NCI-H526 (cell line): ENCODE results near the gene GORASP2.
"Not testable (repeated sequence)": the region's sequence is repeated elsewhere in the genome, so short reads cannot be mapped to it uniquely, and the experiment has no call there.

ENCODE experiments used
- DNase-seq, 2 experiments: peaks; one replicate each; lab custom pipeline; 2025; lab: John Stamatoyannopoulos, UW

The GORASP2 gene

DNA sequence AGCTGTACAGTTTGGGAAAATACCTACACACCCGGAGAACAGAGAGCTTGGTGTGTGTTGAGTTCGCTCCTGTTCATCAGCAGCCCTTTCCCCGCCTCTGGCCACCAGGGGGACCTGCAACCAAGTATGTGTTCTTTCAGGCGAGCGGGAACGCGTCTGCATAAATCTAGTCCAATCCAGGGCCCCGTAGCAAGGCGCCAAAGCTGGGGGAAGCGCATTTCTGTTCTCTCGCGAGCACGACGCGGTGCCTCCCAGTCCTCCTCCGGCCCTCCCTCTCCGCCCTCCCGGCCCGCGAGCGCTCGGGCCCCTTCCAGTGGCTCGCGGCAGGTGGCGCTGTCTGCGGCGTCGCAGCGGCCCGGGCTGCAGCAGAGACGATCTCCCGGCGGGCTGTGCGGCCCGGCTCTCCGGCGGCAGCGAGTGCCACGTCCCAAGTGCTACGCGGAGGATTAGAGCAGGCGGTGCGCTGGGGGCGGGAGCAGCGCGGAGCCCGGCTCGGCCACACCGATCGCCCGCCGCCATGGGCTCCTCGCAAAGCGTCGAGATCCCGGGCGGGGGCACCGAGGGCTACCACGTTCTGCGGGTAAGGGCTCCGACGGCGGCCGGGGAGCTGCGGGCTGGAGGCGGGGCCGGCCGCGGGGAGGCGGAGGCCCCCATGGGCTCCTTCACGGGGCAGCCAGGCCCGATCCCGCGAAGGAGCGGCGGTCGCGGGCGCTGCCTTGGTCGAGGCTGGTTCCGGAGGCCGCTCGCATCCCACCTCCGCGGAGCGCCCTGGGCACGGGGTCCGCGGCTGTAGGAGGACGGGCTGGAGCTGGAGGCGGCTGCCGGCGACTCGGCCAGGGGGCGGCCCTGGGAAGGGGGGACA, at the start of gene GORASP2:
TSS of gene GORASP2 (plus strand) at position 430 of the 862 bp plus-strand sequence. CDS start at position 518, 88 bp downstream.
- DNase-seq = peak; percentile 99

DNA sequence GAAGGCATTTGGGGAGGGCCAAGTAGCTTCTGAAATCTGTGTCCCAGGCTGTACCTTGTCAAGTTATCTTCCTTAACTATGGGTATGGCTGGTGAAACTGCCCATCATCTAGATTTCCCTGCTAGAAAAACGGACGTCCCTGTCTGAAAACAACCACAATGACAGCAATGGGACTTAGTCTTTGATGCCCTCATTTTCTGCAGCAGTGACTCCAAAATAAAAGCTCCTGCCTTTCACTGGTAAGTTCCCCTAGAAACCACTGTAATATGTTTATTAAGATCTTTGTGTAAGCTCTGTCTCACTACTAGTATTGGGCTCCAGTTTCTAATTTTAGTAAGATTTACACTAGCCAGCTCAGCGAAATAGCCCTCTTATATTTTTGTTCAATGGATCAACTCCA, 47.2 kb upstream of the GORASP2 start:
- no peak for DNase-seq

DNA sequence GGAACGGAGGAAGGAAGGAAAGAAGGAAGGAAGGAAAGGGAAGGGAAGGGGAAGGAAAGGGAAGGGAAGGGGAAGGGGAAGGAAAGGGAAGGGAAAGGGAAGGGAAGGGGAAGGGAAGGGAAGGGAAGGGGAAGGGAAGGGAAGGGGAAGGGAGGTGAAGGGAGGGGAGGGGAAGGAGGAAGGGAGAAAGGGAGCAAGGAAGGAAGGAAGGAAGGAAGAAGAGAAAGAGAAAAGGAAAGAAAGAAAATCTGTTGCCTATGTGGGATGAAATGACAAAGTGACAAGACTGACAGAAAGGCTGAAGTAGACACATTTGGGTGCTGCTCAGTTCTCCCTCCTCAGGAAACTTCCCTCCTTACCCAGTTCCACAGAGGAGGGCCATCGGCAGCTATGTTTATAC, 46.3 kb upstream of the GORASP2 start:
- DNase-seq = no peak

DNA sequence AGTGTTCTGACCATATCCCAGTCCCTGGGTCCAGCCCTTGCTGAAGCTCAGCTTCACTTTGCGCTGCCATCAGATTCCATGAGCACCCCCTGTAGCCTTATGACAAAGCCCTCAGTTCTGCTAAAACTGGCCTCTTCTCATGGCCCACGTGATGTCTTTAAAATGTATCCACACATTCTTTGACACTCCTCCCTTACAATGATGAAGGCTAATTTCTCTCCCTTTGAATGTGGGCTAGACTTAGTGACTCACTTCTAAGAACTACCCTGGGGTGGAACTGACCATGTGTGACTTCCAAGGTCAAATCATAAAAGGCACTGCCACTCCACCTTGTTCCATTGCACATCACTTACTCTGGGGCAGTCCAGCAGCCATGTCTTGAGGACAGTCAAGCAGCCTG, 45.4 kb upstream of the GORASP2 start:
- DNase-seq = no peak

DNA sequence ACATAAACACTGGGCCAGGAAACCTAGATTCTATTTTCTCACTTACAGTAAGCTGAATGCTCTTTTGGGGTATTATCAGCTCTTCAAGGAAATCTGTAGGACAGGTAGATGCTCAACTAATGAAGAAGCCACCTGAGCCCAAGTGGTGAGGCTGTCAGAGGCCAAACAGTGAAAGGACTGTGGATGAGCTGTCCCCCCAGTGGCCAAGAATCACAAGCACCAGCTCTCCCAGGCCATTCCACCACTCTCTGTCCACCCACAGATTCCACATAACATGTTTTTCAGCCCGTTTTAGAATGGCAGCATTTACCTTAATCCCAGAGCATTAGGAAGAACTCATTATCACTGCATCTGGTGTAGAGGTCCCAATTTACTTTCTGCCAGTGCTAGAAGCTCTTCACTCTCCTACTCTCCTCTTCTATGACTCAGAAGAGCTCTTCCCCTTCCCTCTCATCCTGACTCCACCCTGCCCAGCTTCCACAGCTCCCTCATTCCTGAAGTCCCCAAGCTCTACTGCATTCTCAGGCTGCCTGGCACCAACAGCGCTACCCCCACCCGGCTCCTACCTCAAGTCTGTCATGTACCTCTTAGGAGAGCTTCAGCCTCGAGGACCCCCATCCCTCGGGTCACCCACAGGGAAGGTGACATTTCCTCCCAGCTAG, 43.8 kb upstream of the GORASP2 start:
- no peak for DNase-seq

DNA sequence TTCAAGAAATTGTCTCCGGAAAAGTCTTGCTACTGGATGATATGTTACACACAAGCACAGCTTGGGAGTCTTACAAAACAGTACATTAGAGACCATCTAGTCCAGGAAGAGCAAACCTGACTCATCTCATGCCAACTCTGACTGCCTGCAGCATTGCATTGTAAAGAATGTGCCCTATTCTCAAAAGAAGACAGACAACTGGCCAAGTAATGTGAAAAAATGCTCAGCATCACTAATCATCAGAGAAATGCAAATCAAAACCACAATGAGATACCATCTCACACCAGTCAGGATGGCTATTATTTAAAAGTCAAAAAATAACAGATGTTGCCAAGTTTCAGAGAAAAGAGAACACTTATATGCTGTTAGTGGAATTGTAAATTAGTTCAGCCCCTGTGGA, 42.7 kb upstream of the GORASP2 start:
- no peak for DNase-seq

DNA sequence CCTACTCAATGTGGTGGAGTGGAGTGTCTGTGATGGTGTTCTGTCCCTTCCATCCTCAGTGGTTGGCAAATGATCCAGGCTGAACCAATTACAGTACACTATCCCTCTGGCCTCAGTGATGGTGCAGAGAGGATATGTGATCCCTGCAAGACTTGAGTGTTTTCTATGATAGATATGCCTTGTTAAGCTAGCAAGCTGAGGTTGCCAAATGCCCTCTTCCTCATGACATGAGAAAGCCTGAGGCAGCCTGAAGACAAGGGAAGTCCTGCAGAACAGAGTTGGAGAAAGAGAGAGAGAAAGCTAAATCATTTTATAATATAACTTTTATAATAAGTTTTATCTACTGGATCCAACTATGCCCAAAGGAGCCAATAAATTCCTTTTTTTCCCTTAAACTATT, 41.6 kb upstream of the GORASP2 start:
- no peak for DNase-seq

DNA sequence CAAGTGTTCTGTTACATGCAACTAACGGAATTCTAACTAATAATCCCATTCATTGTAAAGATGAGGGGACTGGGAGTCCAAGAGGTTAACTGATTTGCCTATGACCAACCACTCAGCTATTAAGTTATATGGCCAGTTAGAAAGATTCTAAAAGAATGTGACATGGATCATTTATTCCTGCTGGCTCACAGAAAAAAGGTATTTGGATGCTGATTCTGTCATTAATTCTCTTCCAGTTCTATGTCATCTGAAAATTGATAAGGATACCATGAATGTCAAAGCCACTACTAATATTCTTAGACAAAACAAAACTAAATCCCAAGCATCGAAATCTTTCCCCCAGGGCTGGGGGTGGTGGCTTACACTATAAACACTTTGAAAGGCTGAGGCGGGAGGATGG, 41.2 kb upstream of the GORASP2 start:
- no peak for DNase-seq

DNA sequence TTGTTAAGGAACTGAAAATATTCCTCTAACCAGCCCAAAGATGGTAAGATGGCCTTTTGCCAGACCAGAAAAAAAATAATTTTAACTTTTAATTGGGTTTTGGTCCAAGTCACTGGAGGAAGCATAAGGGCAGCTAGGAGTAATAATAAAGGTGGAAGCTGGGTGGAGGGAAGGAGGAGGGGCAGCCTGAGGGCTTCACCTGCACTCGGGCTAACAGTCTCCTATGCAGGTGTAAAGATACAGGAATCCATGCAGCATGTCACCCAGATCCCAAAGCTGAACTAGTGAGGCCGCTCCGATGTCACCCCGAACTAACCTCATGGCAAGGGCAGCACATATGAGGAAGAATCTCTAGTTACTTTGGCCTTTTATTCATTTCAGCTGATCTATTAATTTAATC, 37.2 kb upstream of the GORASP2 start:
- DNase-seq = no peak

DNA sequence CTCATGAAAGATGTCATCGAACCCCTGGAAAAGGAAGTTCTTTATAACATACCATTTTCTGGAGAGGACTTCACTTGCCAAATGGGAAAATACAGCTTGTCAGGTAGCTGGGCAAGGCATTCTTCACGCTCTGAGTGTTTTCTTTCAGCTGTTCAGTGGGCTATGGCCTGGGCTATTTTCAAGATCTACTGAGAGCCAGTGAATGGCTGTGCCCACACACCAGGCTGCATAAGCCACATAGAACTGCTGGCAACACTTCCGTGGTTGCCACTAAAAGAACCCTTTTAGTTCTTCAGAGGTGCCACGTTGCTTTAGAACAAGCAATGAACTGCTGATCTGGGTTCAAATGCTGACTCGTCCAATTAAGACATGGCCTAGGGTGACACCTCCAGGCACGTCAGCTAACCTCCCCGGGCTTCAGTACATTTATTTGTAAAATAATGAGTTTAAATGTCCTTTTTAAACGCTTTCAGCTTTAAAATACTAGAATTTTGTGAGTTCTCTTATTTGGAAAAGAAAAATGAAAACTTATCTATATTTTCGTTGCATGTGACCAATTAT, 36.6 kb upstream of the GORASP2 start:
- DNase-seq = no peak

DNA sequence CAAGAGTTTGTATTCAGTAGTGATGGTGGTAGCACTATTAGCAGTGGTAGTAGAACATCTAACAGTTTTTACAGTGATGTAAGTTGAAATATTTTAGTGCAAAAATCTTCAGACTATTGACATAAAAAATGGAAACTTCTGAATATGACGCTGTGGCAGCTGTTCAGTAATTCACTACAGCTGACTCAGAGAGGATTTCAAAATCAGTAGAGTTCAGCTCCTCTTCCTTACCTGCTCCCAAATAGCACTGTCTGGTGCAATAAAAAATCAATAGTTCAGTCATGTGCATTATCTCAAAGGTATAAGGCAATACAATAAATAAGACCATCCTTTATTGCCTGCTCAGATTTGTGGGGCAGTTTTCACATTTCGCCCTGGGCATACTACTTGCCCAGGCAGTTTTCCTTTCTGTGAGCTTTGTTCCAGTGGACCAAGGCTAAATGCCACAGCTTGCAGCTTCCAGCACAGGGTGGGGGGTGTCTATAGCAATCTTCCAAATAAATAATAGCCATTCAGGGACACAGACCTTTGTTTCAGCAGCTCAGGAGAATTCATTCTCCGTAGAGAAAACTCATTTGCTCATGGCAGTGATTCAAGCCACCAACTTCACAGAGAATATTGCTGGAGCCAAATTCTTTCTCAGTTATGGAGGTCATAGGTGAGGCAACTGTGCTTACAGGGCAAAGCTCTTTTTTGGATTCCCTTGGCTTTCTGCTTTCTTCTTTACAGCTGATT, 33.9 kb upstream of the GORASP2 start:
- no peak for DNase-seq

DNA sequence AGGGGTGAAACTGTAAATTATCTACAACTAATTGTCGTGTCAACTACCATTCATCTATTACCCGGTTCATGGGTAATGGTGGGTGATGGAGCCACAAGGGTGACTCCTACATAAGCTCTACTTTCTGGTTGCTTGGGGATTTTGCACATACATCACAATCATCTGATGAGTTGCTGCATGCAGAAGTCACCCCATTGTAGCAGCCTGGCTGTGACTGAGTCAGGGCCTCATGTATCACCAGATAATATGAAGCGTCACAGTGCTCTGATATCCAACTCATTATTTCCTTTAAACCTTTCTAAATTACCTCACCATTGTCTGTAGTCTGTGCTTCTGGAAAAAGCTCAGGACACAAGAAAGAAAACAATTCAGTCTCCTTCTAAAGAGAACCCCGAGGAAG, 32.4 kb upstream of the GORASP2 start:
- no peak for DNase-seq

DNA sequence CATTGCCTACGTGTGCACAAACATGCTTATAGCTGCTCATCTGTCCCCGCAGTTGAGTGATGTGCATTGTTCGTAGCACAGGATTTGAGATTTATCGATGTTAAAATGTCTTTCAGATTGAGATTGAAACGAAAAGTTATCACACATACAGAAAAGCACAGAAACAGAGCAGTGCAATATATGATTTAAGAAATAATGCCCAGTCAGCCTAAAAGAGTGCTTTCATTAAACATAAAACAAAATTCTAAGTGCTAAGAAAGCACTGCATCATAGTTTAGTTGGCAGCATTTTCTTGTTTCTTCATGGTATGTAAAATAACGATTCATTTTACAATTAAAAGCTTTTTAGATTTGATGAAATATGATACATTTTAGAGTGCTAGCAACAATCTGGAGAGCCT, 31.9 kb upstream of the GORASP2 start:
- no peak for DNase-seq

DNA sequence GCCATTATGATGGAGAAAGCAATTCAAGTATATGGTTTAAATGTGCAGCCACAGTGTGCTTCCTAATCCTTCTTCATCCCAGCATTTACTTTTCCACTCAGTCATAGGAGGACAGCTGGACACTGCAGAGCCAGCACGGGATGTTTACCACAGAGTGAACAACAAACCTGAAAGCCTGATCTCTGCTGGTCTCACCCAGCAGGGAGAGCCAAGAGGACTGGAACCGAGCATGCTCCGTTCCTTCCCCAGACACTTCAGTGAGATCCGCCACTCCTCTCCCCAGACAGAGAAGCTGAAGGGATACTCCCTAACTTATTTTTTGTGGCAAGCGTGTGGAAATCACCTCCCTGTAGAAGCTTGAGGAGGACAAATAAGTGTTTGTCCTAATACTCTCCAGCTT, 23.2 kb upstream of the GORASP2 start:
- no peak for DNase-seq

DNA sequence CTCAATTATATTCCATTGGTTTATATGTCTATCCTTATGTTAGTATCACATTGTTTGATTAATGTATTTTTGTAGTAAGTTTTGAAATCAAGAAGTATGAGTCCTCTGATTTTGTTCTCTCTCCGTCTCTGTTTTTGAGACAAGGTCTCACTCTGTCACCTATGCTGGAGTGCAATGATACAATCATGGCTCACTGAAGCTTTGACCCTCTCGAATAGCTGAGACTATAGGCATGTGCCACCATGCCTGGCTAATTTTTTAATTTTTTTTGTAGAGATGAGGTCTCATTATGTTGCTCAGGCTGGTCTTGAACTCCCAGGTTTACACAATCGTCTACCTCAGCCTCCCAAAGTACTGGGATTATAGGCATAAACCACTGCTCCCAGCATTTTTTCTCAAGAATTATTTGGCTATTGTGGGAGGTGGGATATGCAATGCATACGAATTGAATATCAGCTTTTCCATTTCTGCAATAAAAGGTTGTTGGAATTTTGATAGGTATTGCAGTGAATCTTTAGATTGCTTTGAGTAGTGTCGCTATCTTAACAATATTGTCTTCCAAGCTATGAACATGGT, 17.7 kb upstream of the GORASP2 start:
- no peak for DNase-seq

DNA sequence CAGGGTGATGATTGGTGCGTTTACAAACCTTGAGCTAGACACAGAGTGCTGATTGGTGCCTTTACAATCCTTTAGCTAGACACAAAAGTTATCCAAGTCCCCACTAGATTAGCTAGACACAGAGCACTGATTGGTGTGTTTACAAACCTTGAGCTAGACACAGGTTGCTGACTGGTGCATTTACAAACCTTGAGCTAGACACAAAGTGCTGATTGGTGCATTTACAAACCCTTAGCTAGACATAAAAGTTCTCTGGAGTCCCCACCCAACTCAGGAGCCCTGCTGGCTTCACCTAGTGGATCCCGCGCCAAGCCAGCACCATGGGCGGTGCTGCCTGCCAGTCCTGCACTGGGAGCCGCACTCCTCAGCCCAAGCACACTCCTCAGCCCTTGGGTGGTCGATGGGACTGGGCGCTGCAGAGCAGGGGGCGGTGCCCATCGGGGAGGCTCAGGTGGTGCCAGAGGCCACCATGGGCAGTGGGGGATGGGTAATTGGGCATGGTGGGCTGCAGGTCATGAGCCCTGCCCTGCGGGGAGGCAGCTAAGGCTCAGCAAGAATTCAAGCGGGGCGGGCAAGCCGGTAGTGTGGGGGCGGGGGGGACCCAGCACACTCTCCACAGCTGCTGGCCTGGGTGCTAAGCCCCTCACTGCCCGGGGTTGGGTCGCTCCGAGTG, 13.9 kb upstream of the GORASP2 start:
- not testable (repeated sequence) for DNase-seq

DNA sequence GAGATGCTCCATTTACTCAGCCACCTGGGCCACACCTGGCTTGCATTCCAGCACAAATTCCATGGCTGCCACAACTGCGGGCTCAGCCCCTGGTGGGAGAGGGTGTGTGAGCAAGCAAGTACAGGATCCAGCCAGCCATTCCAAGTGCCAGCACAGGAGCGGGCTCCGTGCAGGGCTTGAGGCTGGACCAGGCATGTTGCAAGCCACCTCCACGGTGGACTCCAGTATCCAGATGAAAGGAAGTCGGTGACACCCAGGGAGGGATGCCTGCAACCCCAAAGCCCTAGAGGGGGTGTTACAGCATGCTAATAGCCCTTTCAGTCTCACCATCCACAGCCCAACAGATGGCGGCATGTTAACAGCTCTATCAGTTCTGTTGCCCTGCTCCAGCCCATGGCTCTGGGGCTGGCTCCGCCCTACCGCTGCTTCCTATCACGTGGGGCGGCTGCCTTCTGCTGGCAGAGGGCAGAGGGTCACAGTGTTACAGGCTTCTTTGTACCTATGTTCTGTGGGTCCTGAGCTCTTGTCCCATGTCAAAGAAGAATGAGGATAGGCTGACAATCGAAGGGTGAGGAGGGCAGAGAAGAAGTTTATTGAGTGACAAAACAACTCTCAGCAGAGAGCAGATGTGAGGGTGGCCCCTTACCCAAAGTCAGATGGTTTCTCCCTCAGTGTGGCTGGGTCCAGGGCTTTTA, 11.7 kb upstream of the GORASP2 start:
- DNase-seq = no peak

DNA sequence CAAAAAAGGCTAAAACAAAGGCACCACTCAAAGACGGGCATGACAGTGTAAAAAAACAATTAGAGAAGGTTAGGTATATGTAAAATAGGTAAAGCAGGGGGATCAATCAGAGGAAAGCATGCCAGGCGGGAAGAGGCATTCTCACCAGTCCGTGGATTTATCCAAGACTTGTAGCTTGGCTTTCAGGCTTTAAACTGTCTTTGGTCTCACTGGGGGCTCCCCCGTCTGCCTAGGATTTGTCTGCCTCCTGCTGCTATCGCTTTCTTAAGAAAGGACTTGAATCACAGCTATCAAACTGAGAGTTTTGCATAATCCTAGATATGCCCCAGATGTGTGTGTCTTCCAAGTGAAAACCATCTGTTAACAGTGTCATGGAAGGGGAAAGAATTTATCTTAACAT, 11.1 kb upstream of the GORASP2 start:
- no peak for DNase-seq

DNA sequence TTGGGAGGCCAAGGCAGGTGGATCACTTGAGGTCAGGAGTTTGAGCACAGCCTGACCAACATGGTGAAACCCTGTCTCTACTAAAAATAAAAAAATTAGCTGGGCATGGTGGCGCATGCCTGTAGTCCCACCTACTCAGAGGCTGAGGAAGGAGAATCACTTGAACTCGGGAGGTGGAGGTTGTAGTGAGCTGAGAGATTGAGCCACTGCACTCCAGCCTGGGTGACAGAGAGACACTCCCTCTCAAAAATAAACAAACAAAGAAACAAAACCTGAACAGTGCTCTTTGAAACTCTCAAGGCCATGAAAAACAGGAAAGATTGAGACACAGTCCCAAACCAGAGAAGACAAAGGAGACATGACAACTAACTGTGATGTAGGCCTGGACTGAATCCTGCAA, 7.2 kb upstream of the GORASP2 start:
- DNase-seq = not testable (repeated sequence)

DNA sequence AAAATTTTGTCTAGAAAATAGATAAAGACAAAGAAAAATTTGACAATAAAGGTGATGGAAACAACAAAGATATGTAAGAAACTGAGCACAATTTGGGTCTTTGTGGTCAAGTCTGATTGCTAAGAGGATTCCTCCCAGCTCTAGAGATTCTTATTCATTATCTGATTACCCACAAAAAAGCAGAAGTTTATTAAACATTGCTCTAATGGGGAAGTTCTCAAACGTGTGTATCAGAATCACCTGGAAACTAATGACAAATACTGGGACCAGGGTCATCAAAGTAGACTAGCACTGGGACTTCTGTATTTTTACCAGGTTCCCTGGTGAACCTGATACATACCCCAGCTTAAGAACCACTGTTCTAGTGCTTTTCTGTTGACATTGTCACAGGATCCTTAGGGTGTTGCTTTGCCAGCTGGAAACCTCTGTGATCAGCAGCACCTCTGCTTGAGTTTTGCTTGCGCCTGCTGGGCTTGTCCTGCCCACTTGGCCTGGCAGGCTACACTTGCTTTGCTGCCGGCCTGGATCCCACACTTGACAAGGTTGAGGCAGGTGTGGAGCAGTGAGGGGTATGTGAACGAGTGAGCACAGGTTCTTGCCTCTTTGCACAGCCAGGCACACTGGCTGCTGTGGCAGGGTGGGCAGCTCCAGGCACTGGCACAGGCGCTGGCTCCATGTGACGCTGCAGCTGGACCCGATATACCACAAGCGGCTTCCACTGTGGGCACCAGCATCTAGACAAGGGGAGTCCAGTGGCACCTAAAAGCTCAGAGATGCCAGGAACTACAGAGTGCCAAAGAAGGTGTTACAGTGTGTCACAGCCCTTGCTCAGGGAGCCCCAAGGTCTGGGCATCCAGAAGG, 6.2 kb upstream of the GORASP2 start:
- no peak for DNase-seq
